ENCODE results near the gene HLA-F. TPM values are rescaled to one million over a fixed set of nuclear protein-coding genes. Genes with fewer than 3 reads are reported as not detected.

HLA-F gene
- total RNA-seq, 1 experiment from 2014 or later: 16.9 TPM

GRCh38 chr6:29750709-29751108 is 27.5 kb downstream of the HLA-F start:
- no peak overlapping the region for H3K4me3 Mint-ChIP-seq (ENCODE audit: unreplicated experiment)
- H3K36me3 Mint-ChIP-seq (ENCODE audit: insufficient read depth, unreplicated experiment): no peaks in the 10 kb centered on the region

GRCh38 chr6:29751480-29751879 is 28.2 kb downstream of the HLA-F start:
- H3K27ac Mint-ChIP-seq (ENCODE audit: low read depth, unreplicated experiment): no peak overlapping the region
- no peaks in the 10 kb centered on the region for H3K9me3 Mint-ChIP-seq (ENCODE audit: unreplicated experiment)
- intact Hi-C loops (cut with micrococcal nuclease): loop anchor here (5.0 kb wide), 1 partner anchor 44 kb away; no protein-coding TSS in a partner anchor
- no peaks in the 10 kb centered on the region for H3K27me3 Mint-ChIP-seq (ENCODE audit: insufficient read depth, unreplicated experiment)
- H3K36me3 Mint-ChIP-seq (ENCODE audit: insufficient read depth, unreplicated experiment): no peaks in the 10 kb centered on the region
- BruUV-seq (replicated peaks): no TSS peak
- TF ChIP-seq, protein P1, sequence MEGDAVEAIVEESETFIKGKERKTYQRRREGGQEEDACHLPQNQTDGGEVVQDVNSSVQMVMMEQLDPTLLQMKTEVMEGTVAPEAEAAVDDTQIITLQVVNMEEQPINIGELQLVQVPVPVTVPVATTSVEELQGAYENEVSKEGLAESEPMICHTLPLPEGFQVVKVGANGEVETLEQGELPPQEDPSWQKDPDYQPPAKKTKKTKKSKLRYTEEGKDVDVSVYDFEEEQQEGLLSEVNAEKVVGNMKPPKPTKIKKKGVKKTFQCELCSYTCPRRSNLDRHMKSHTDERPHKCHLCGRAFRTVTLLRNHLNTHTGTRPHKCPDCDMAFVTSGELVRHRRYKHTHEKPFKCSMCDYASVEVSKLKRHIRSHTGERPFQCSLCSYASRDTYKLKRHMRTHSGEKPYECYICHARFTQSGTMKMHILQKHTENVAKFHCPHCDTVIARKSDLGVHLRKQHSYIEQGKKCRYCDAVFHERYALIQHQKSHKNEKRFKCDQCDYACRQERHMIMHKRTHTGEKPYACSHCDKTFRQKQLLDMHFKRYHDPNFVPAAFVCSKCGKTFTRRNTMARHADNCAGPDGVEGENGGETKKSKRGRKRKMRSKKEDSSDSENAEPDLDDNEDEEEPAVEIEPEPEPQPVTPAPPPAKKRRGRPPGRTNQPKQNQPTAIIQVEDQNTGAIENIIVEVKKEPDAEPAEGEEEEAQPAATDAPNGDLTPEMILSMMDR (IDR thresholded peaks at IDR 0.05; ENCODE audit: unreplicated experiment): no peak
- DNase-seq (ENCODE audit: unreplicated experiment): no peak
- ChIA-PET CTCF (interaction anchor here (0.6 to 1.8 kb wide), 5 partner anchors 30 to 263 kb away, joined by 3 to 8 read pairs (median 3); no protein-coding TSS in a partner anchor), POLR2A (interaction anchor here (1.6 to 3.3 kb wide), 3 partner anchors 12 to 45 kb away, joined by 7 to 19 read pairs (median 7); no protein-coding TSS in a partner anchor)
- H3K4me3 Mint-ChIP-seq (ENCODE audit: unreplicated experiment): no peak overlapping the region
- peaks cover 35% of the 10 kb centered on the region for H3K4me1 Mint-ChIP-seq (ENCODE audit: insufficient read depth, unreplicated experiment)

More at GRCh38 chr6:29750709-29751108, 27.5 kb downstream of the HLA-F start:
- ChIA-PET CTCF (interaction anchor here (0.6 to 2.6 kb wide), 6 partner anchors 29 to 263 kb away, joined by 3 to 6 read pairs (median 4); no protein-coding TSS in a partner anchor), POLR2A (interaction anchor here (3.3 kb wide), 1 partner anchor 13 kb away, joined by 19 read pairs; no protein-coding TSS in a partner anchor)
- no TSS peak for BruUV-seq (replicated peaks)
- no peaks in the 10 kb centered on the region for H3K9me3 Mint-ChIP-seq (ENCODE audit: unreplicated experiment)
- no peaks in the 10 kb centered on the region for H3K27me3 Mint-ChIP-seq (ENCODE audit: insufficient read depth, unreplicated experiment)
- no peak overlapping the region for H3K27ac Mint-ChIP-seq (ENCODE audit: low read depth, unreplicated experiment)
- TF ChIP-seq, protein P1 (IDR thresholded peaks at IDR 0.05; ENCODE audit: unreplicated experiment): no peak
- peaks cover 35% of the 10 kb centered on the region for H3K4me1 Mint-ChIP-seq (ENCODE audit: insufficient read depth, unreplicated experiment)
- DNase-seq (ENCODE audit: unreplicated experiment): no peak
- intact Hi-C loops (cut with micrococcal nuclease): loop anchor here (5.0 kb wide), 1 partner anchor 43 kb away; no protein-coding TSS in a partner anchor

- POLR2A ChIA-PET: interaction anchor here (0.6 to 3.3 kb wide), 8 partner anchors 9 to 222 kb away, joined by 3 to 19 read pairs (median 3); no protein-coding TSS in a partner anchor
- peak overlapping the region; percentile 89 for H3K4me3 Mint-ChIP-seq (ENCODE audit: unreplicated experiment)
- H3K36me3 Mint-ChIP-seq (ENCODE audit: insufficient read depth, unreplicated experiment): no peaks in the 10 kb centered on the region
- TF ChIP-seq, protein P1 (IDR thresholded peaks at IDR 0.05; ENCODE audit: unreplicated experiment): peak; percentile 94
- CTCF ChIA-PET: interaction anchor here (0.5 to 2.2 kb wide), 19 partner anchors 11 to 1917 kb away, joined by 3 to 13 read pairs (median 4); no protein-coding TSS in a partner anchor
- H3K4me1 Mint-ChIP-seq (ENCODE audit: insufficient read depth, unreplicated experiment): peaks cover 32% of the 10 kb centered on the region
- BruUV-seq (replicated peaks): TSS peak; percentile 67
- H3K27ac Mint-ChIP-seq (ENCODE audit: low read depth, unreplicated experiment): peak overlapping the region; percentile 85
- intact Hi-C loops (cut with micrococcal nuclease): loop anchor here (1.0 to 5.0 kb wide), 4 partner anchors 11 to 260 kb away; no protein-coding TSS in a partner anchor
- peak; percentile 92 for DNase-seq (ENCODE audit: unreplicated experiment)
- no peaks in the 10 kb centered on the region for H3K27me3 Mint-ChIP-seq (ENCODE audit: insufficient read depth, unreplicated experiment)
- H3K9me3 Mint-ChIP-seq (ENCODE audit: unreplicated experiment): no peaks in the 10 kb centered on the region
Observed at GRCh38 chr6:29752451-29753308, 29.4 kb downstream of the HLA-F start.

DNA sequence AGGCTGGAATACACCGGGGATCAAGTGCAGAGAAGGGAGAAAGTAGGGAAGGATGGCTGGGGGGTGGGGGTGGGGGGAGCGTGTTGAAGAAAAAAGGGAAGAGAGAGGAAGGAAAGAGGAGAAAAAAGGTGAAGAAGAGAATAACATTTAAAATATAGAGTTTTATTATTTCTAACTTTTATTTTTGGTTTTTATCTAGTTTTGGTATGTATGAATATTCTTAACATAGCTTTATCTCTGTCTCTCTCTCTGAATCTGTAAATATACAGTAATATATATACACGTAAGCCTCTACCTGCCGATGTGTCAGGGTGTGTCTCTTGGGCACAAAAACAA is 30.0 kb downstream of the HLA-F start:
- TF ChIP-seq, protein P1 (IDR thresholded peaks at IDR 0.05; ENCODE audit: unreplicated experiment): no peak

More for the DNA sequence above, 30.0 kb downstream of the HLA-F start:
- intact Hi-C loops (cut with micrococcal nuclease): loop anchor here (1.0 to 5.0 kb wide), 4 partner anchors 10 to 260 kb away; no protein-coding TSS in a partner anchor
- H3K4me1 Mint-ChIP-seq (ENCODE audit: insufficient read depth, unreplicated experiment): peaks cover 26% of the 10 kb centered on the region
- no peaks in the 10 kb centered on the region for H3K36me3 Mint-ChIP-seq (ENCODE audit: insufficient read depth, unreplicated experiment)
- DNase-seq (ENCODE audit: unreplicated experiment): no peak
- H3K27me3 Mint-ChIP-seq (ENCODE audit: insufficient read depth, unreplicated experiment): no peaks in the 10 kb centered on the region
- H3K4me3 Mint-ChIP-seq (ENCODE audit: unreplicated experiment): peak overlapping the region; percentile 89
- ChIA-PET CTCF (interaction anchor here (0.5 to 2.2 kb wide), 18 partner anchors 11 to 1918 kb away, joined by 3 to 13 read pairs (median 4); no protein-coding TSS in a partner anchor), POLR2A (interaction anchor here (0.7 to 3.3 kb wide), 6 partner anchors 10 to 222 kb away, joined by 3 to 19 read pairs (median 5); no protein-coding TSS in a partner anchor)
- no TSS peak for BruUV-seq (replicated peaks)
- no peaks in the 10 kb centered on the region for H3K9me3 Mint-ChIP-seq (ENCODE audit: unreplicated experiment)
- peak overlapping the region; percentile 85 for H3K27ac Mint-ChIP-seq (ENCODE audit: low read depth, unreplicated experiment)
